ENCODE data around the gene HOXD1.

DNA sequence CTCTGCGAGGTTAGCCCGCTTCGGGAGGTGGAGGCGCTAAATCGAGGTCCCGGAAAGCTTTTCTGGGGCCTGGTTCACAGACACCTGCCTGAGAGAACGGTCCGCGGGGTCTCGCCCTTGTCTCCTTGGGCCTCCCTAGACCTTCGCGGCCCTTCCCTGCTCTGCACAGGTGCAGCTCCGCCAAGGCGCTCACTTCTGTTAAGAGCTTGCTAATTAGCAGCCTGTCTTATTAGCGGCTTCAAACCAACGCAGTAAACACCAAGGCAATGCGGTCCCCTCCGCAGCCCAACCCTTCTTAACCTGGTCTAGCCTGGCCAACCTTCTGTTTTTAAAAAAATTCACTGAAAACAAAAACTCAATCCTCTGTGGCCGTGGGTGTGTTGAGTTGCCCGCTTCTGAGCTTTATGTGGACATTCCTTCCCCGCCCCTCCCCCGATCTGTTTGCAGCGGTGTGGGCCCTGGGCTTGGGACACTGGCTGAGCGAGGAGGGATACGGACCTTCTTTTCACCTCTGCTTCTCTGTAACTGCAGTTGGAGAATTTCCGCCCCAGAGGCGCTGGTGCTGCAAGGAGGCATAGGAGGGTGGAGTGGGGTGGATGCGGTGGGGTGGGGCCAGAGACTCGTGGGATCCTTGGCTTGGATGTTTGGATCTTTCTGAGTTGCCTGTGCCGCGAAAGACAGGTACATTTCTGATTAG lies 40.5 kb upstream of the HOXD1 start:
- TF ChIP-seq CTCF (conservative IDR thresholded peaks at IDR 0.05; ENCODE audit: low read length) (no peak), EZH2phosphoT487 (IDR thresholded peaks at IDR 0.05; ENCODE audit: borderline replicate concordance, low read depth, low read length) (no peak)
